Neutrophil (primary cell): ENCODE results near the gene LINC01488.

Source experiments
- H3K27ac ChIP-seq: fragments of 200-600 bp; sonication (generic); 2 replicates; pipeline ENCODE4 v1.5.1; 2016; ENCODE audit warnings: mild to moderate bottlenecking, moderate library complexity
- H3K27me3 ChIP-seq: fragments of 200-600 bp; sonication (generic); 2 replicates; pipeline ENCODE4 v1.6.0; 2016; ENCODE audit warnings: mild to moderate bottlenecking
- H3K36me3 ChIP-seq: fragments of 200-600 bp; sonication (generic); 2 replicates; pipeline ENCODE4 v1.5.1; 2017
- H3K4me1 ChIP-seq, 2 experiments: fragments of 200-600 bp in 1 of 2; sonication (generic) in 1 of 2; 1 replicate in 1 of 2; 2 replicates in 1 of 2; pipeline versions ENCODE4 v1.5.1 to v1.6.1; 2013 to 2016; ENCODE audit warnings: low read depth in 1 of 2, low read length in 1 of 2, mild to moderate bottlenecking in 1 of 2, moderate library complexity in 1 of 2; ENCODE audit not compliant: control insufficient read depth in 1 of 2, insufficient read depth in 1 of 2
- H3K4me3 ChIP-seq, 2 experiments: fragments of 200-600 bp in 1 of 2; sonication (generic) in 1 of 2; 1 replicate in 1 of 2; 2 replicates in 1 of 2; pipeline ENCODE4 v1.5.1; 2013 to 2016; ENCODE audit warnings: low read depth in 1 of 2, low read length in 1 of 2, mild to moderate bottlenecking in 1 of 2, moderate library complexity in 1 of 2
- H3K9me3 ChIP-seq: fragments of 200-600 bp; sonication (generic); 2 replicates; pipeline ENCODE4 v1.5.1; 2016
- TF ChIP-seq, protein P1 (sequence below): fragments of 200-600 bp; sonication (generic); IDR thresholded peaks from 2 replicates; pipeline ENCODE4 v1.5.1; 2016; ENCODE audit warnings: antibody characterized with exemption

The LINC01488 gene

DNA sequence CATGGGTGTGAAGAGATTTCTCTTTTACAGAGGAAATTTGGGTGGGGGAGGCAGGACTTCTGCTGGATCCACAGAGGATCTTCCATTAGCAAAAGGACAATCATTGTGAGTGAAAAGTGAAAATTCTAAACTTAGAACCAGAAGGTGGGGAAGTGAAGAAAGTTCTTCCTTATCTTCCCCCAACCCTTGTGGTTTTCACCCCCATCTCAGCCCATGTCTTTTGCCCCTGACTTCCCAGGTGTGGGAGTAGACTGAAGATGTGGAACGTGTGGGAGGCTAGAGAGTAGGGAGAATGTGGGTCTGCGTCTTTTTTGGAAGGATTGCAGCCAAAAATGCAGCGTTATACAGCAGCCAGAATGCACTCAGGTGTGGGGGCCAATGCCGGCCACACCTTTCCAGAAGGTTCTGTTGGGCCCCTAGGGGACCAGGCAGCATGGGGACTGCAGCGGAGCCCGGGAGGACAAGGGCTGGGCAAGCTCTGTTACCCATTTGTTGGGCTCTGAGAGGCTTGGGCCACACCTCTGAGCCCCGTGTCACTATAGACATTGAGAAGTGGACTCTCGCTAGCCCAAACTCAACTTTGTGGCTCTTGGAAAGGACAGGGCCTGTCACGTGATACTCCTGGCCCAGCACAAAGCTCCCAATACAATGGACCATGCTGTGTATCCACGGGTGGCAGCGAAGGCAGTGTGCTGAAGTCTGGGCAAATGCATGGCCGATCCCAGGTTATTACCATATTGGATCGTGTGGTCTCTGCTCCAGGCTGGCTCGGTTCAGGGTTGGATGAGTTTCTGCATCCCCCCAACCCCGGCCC is 32.8 kb upstream of the LINC01488 start:
- Histone ChIP-seq H3K27me3 (peaks cover 58% of the 10 kb centered on the region), H3K4me1 (peaks cover 27 to 44% of the 10 kb centered on the region in 2 experiments), H3K36me3 (no peaks in the 10 kb centered on the region), H3K27ac (no peak overlapping the region), H3K4me3 (no peak overlapping the region), H3K9me3 (no peaks in the 10 kb centered on the region)
- TF ChIP-seq, protein P1, sequence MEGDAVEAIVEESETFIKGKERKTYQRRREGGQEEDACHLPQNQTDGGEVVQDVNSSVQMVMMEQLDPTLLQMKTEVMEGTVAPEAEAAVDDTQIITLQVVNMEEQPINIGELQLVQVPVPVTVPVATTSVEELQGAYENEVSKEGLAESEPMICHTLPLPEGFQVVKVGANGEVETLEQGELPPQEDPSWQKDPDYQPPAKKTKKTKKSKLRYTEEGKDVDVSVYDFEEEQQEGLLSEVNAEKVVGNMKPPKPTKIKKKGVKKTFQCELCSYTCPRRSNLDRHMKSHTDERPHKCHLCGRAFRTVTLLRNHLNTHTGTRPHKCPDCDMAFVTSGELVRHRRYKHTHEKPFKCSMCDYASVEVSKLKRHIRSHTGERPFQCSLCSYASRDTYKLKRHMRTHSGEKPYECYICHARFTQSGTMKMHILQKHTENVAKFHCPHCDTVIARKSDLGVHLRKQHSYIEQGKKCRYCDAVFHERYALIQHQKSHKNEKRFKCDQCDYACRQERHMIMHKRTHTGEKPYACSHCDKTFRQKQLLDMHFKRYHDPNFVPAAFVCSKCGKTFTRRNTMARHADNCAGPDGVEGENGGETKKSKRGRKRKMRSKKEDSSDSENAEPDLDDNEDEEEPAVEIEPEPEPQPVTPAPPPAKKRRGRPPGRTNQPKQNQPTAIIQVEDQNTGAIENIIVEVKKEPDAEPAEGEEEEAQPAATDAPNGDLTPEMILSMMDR = no peak

DNA sequence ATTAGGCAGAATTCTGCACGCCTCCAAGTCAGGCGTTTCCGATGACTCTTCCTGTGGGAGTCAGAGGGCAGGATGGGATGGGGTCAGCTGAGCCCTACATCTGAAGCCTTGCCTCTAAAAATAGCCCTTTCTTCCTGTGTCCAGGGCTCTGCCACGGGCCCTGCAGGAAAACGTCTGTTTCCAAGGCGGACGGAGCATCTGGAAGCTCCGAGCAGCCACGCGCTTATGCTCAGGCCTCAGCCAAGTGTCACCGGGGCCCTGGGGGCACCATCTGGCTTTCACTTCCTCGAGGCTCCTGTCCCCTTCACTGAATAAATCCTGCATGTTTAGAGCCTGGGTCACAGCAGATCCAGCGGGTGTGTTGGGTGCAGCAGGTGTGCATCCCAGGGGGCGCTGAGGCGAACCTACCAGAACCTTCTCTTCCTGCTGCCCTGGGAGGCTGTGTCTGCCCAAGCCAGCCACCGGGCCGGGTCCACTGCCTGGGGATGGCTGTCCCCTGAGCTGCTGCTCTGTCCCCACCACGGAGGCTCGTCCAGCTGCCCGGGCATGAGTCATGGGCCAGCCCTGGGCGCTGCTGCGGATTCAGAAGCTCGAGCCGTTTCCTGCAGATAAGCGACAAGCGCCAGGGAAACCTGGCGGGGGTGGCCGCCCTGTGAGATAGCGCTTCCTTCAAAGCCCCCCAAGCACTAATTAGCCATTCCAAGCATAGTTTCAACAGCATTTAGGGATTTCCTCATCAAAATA is 32.0 kb upstream of the LINC01488 start:
- H3K4me3 ChIP-seq = no peak overlapping the region
- TF ChIP-seq, protein P1 = no peak

DNA sequence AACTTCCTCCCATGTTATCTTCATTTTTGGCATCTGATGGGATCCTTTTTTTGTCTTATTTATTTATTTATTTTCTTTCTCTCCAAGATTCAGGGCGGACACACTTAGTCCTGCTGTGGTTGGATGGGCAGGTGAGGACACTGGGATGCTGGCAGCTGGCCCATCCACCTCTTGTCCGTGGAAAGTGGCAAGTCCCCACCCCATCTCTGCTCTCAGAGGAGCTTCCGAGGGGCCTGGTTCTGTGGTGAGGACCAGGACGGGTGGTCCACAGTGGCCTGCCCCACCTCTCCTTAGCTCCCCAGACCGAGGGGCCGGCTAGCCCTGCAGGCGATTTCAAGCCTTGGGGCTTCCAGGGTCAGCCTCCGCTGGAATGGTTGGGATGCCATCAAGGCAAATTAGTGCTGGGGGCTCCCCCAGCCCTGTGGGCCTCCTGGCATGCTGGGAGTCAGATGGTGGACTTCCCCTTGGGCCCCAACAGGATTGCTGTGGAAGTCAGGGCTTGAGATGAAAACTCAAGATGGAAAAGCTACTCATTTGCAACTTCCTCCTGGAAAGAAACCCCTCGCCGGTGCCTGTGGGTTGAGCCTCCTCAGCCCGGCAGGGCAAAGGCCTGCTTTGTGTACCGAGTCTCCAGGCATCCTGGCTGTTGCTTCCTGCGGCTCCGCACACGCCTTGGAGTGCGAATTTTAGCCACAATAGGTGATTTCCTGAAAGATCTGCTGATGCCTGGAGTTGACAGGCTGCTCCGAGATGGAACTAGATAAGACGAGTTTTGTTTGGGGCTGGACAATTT is 31.2 kb upstream of the LINC01488 start:
- H3K4me1 ChIP-seq = peaks cover 13 to 28% of the 10 kb centered on the region in 2 experiments
- H3K27me3 ChIP-seq = peaks cover 49% of the 10 kb centered on the region
- H3K36me3 ChIP-seq = no peaks in the 10 kb centered on the region
- H3K9me3 ChIP-seq = no peaks in the 10 kb centered on the region
- no peak overlapping the region for H3K27ac ChIP-seq
- no peak overlapping the region for H3K4me3 ChIP-seq
- TF ChIP-seq, protein P1 = no peak

More for the DNA sequence above, 32.0 kb upstream of the LINC01488 start:
- H3K27me3 ChIP-seq = peaks cover 50% of the 10 kb centered on the region
- H3K36me3 ChIP-seq = no peaks in the 10 kb centered on the region
- peaks cover 19 to 35% of the 10 kb centered on the region in 2 experiments for H3K4me1 ChIP-seq
- H3K27ac ChIP-seq = no peak overlapping the region
- no peaks in the 10 kb centered on the region for H3K9me3 ChIP-seq

DNA sequence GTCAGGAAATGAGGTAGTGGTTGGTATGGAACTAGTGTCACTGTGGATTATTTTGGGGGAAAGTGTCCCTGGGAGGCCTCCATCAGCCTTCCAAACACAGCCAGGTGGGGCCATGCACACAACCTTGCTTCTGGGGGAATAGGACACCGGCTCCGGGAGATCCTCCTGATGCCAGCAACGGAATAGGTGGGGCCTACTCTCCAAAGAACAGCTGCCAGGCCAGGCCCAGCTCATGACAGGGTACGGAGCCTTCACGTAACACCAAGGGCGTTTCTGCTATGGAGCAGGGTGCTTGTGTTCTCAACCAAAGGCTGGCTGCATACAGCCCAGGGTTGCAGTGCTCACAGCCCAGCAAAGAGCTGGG is 30.6 kb upstream of the LINC01488 start:
- H3K27ac ChIP-seq = no peak overlapping the region
- no peaks in the 10 kb centered on the region for H3K9me3 ChIP-seq
- no peaks in the 10 kb centered on the region for H3K36me3 ChIP-seq
- TF ChIP-seq, protein P1 = no peak
- H3K4me1 ChIP-seq = peaks cover 13 to 23% of the 10 kb centered on the region in 2 experiments
- no peak overlapping the region for H3K4me3 ChIP-seq
- H3K27me3 ChIP-seq = peaks cover 49% of the 10 kb centered on the region

DNA sequence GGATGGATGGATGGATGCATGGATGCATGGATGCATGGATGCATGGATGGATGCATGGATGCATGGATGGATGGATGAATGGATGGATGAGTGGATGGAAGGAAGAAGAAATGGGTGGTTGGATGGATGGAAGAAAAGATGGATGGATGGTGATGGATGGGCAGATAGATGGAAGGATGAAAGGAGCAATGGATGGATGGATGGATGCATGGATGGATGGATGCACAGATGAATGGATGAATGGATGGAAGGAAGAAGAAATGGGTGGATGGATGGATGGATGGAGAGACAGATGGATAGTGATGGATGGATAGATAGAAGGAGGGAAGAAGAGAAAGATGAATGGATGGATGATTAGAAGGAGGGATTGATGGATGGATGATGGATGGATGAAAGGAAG is 30.2 kb upstream of the LINC01488 start:
- TF ChIP-seq, protein P1 = no peak
- peaks cover 13 to 19% of the 10 kb centered on the region in 2 experiments for H3K4me1 ChIP-seq
- no peak overlapping the region for H3K27ac ChIP-seq
- H3K4me3 ChIP-seq = no peak overlapping the region
- H3K36me3 ChIP-seq = no peaks in the 10 kb centered on the region
- peaks cover 44% of the 10 kb centered on the region for H3K27me3 ChIP-seq
- no peaks in the 10 kb centered on the region for H3K9me3 ChIP-seq
